Left renal cortex interstitium (tissue), 4 donors: ENCODE data around the gene CROCC. TPM values are rescaled to one million over a fixed set of nuclear protein-coding genes. Genes with fewer than 3 reads are reported as not detected.

Source experiments
- polyA plus RNA-seq, 4 donors: library from polyadenylated mRNA; unstranded; fragments of 120-200 nt; gene quantifications; one replicate each; pipeline ENCODE4 v1.2.1, GENCODE V29; 2013; ENCODE audit not compliant: insufficient read length in 4 of 4

The CROCC gene
- polyA plus RNA-seq, 4 donors, result 22.2 to 74.1 (median 51.3) TPM

Other genes with a start within 250 kb of the CROCC start
- 1 to 10 TPM in 1 of 4 donors, not detected in 3; 2.1 TPM for gene RNU1-4, start 181.4 kb upstream of the CROCC start, polyA plus RNA-seq
- gene RNU1-2, start 26.0 kb upstream of the CROCC start, polyA plus RNA-seq, result 1 to 10 TPM in 1 of 4 donors, not detected in 3; 2.1 TPM
- 100 to 1,000 TPM; 186 to 305 (median 215) TPM for gene MFAP2, start 58.7 kb downstream of the CROCC start, polyA plus RNA-seq
- 10 to 100 TPM; 21.7 to 45.3 (median 37.0) TPM for gene ATP13A2, start 90.0 kb downstream of the CROCC start, polyA plus RNA-seq
- 100 to 1,000 TPM; 123 to 182 (median 144) TPM for gene SDHB, start 132.1 kb downstream of the CROCC start, polyA plus RNA-seq
- gene PADI2, start 197.5 kb downstream of the CROCC start, polyA plus RNA-seq, result 1 to 10 TPM; 2.3 to 2.8 (median 2.4) TPM